ENCODE data around the gene GCFC2.
A peak's percentile ranks its signal among the peaks of the same experiment; 100 is the strongest.
"Not testable (repeated sequence)": the region's sequence is repeated elsewhere in the genome, so short reads cannot be mapped to it uniquely, and the experiment has no call there.

Gene GCFC2

DNA sequence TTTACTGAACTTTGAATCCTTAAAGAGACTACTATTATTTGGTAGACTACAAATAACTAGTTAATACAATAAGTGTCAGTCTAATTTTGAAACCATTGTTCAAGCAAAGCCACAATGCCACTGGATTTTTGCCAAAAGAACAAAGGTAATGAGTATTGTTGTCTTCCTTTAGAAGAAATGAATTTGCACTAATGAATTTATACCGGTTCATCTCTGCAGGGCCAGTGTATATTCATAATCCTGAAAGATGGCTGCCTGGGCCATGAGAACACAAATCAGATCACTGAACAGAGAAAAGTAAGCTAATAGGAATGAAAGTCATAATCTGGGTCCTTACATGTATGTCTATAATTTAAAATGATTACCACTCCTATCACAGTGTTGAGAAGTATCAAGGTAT, 31.2 kb downstream of the GCFC2 start:
- no peak for DNase-seq

DNA sequence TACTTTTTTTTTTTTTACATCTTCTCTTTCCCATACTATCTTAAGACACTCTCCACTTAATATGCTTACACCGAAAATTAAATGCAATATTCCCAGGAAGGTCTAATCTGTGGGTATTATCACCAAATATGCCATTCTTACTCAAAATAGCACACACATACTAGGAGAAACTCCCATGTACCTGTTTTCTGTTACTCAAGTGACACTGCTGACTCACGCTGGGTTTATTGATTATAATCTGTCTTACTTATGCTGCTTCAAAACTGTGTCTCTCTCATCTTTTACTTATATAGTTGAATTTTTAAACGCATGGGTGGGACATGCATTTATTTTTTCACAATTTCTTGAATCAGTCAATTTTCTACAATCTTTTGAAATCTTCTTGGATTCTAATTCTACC, 34.3 kb downstream of the GCFC2 start:
- DNase-seq: no peak

DNA sequence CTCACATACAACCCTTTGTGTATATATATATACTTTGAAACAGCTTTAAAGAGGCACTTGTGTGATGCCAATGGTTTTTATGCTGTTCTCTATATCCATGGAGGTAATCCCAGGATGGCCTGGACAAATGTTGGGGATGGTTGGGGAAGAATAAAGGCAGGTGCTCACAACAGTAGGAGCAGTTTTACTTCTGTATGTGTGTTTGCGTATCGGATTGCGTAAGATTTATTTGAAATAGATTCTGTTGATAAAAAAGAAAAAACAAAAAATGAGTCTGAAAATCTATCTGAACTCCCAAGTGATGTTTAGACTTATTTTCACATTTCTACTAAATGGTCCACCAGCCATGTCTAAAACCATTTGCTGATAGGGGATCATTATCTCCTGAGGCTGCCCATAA, 34.8 kb downstream of the GCFC2 start:
- no peak for DNase-seq

DNA sequence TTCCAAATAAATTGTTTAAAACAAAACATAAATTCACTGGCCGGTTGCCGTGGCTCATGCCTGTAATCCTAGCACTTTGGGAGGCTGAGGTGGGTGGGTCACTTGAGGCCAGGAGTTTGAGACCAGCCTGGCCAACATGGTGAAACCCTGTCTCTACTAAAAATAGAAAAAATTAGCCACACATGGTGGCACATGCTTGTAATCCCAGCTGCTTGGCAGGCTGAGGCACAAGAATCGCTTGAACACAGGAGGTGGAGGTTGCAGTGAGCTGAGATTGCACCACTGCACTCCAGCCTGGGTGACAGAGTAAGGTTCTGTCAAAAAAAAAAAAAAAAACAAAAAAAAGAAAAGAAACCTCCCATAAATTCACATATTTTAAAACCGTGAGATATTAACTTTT, 35.3 kb downstream of the GCFC2 start:
- DNase-seq: not testable (repeated sequence)

DNA sequence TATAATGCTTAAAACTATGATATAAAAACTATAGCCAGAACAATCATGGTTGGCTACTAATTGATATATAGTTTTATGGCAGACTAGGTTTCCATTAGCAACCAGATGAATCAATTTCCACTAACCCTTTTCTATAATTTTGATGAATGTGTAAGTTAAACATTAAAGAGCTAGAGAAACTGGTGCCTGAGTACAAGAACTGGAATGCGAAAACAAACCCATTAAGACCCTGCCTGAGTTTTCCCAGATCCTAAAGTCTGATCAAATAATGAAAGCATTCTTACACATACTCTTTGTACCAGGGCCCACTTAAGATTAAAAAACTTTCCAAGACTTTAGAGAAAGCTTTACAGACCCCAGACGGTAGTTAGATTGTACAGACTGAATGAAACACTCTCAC, 42.8 kb downstream of the GCFC2 start:
- no peak for DNase-seq

DNA sequence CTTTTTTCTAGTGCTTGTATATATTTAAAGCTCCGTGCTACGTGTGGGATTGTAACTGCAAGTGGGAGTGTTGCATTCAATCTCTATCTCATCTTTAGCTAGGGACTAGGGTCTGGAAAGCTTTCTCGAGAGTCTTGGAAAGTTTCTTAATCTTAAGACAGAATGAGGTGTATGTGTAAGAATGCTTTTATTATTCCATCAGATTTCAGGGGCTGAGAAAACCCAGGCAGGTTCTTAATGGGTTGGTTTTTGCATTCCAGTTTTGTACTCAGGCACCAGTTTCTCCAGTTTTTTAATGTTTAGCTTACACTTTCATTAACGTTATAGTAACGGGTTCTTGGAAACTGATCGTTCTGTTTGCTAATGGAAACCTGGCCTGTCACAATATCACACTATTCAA, 43.8 kb downstream of the GCFC2 start:
- no peak for DNase-seq

DNA sequence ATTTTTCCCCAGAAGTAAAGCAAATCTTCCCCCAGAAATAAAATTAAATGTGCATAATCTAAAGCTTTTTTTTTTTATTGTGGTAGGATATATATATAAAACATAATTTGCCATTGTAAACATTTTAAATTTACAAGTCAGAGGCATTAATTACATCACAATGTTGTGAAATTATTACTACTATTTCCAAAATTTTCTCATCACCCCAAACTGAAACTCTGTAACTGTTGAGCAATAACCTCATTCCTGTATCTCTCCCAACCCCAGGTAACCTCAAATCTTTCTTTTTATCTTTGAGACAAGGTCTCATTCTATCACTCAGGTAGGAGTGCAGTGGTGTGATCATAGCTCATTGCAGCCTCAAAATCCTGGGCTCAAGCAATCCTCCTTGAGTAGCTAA, 52.9 kb downstream of the GCFC2 start:
- DNase-seq: no peak

DNA sequence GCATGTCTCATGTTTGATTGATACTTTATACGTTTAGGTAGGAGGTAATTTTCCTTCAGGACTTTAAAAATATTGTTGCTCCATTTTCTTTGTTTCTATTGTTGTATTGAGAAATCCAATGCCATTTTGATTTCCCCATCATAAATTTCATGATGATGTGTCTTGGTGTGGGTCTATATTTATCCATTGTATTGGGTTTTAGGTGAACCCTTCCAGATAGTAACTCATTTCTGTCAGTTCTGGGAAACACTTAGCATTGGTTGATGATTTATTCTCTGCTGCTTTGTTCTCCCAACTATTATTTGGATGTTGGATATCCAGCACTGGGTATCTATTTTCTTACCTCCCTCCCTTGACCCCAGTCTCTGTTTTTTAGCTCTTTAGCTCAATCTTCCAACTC, 54.2 kb downstream of the GCFC2 start:
- no peak for DNase-seq

DNA sequence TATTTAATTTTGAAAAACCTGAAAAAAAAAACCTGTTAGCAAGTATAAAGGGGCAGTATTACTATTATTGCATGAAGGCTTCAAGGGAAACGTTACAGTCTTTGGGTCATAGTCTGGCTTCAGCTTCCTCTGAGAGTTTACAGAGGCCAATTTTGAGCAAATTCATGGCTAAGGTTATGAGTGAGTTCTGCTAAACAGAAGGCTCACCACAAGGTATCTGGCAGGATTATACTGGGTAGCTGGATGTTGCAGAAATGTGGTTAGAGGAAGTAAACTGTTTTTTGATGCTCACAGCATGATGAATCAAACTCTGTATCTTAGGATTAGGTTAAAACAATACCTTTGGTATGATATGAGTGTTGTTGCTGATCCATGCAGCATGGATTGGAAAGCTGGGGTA, 54.9 kb downstream of the GCFC2 start:
- no peak for DNase-seq

DNA sequence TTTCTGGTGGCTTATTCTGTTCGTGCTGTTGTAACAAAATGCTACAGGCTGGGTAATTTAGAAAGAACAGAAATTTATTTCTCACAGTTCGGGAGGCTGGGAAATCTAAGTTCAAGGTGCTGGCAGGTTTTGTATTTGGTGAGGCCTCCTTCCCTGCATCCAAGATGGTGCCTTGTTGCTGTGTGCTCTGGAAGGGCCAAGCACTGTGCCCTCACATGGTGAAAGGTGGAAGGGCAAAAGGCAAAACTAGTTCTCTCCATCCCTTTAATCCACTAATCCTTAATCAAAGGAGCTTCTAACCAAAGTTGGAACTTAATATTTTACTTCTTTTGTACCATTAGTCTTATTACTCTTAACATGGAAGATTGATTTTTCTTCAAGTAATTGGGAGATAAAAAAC, 56.7 kb downstream of the GCFC2 start:
- no peak for DNase-seq

DNA sequence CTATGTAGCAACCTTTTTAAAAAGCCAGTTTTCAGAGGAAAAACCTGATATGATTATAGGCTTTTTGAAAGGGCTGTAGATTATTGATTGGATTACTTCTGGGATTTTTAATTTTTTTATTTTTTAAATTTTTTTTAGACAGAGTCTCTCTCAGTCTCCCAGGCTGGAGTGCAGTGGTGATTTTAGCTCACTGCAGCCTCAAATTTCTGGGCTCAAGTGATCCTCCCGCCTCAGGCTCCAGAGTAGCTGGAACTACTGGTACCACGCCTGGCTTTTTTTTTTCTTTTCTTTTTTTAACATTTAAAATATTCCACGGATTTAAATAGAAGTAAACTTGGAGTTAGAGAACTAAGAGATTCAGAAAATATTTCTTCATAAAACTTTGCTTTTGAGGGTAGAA, 62.9 kb downstream of the GCFC2 start:
- no peak for DNase-seq

DNA sequence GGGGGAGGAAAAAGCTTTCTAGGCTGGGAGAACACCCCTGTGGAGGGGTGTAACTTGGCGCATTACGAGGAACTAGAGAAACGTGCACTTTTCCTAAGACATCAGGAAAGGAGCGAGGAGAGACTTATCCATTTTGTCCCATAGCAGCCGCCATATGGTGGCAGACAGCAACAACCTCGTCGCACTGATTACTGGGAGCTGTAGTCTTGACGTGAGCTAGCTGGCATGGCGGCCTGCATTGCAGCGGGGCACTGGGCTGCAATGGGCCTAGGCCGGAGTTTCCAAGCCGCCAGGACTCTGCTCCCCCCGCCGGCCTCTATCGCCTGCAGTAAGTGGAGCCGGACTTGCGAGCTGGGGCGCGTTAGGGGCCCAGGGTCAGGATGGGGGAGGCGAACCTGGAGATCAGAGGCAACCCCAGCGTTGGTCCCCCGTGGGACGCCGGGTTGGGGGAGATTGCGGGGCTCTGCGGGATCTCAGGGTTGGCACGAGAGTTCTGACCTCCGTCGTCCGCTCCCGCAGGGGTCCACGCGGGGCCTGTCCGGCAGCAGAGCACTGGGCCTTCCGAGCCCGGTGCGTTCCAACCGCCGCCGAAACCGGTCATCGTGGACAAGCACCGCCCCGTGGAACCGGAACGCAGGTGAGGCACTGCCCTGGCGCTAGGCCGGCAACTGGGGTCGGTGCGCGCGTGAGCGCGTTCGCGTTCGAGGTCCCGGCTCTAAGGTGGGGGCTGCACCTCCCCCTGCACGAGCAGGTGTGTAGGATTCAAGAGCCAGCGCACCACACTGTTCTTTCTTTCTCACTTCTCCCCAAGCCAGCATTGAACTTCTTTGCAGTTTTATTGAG, 63.9 kb downstream of the GCFC2 start, which contains the start of gene MRPL19:
MRPL19 (plus strand) TSS at position 201 of the 843 bp plus-strand sequence; CDS start at position 226, 25 bp downstream.
- peak; percentile 89 for DNase-seq

DNA sequence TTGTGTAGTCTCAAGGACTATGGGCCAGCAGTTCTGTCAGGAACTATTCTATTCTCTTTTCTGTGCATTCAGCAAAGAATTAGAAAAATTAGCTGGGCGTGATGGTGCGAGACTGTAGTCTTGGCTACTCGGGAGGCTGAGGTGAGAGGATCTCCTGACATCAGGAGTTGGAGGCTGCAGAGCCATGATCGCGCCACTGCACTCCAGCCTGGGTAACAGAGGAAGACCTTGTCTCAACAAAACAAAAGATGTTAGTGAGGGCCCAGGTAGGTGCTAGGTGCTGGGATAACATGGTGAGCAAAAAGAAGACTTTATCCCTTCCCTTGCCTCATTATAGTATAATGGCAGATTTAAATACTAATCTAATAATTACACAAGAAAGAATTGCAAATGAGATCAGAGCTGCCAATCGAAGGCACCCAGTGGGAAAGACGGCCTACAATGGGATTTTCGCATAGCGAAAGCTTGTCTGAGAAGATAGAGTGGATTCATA, 64.6 kb downstream of the GCFC2 start:
- DNase-seq: no peak

DNA sequence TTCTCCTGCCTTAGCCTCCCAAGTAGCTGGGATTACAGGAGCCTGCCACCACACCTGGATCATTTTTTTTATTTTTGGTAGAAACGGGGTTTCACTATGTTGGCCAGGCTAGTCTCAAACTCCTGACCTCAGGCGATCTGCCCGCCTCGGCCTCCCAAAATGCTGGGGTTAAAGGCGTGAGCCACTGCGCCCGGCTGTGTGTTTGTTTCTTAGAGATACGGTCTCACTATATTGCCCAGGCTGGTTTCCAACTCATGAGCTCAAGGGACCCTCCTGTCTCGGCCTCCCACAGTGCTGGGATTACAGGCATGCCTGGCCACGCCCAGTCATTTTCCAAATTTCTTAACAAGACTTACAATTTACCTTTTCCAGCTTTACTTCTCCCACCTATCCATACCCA, 65.1 kb downstream of the GCFC2 start:
- no peak for DNase-seq

DNA sequence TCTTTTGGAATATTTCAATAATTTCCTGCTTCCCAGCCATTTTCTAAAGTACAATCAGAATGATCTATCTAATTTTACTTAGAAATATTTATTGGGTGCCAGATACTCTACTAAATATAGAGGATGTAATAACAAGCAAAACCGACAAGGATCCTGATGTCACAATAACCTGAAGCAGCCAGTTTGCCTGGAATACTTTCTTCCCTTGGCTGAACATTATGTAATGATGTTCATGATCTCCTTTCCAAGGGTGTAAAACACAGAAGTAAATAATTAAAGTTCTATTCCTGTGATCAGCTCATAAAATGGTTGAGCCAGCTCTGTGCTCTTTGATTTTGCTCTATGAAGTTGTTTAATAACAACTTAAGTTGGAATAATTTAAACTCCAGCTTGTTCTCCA, 66.7 kb downstream of the GCFC2 start:
- no peak for DNase-seq

DNA sequence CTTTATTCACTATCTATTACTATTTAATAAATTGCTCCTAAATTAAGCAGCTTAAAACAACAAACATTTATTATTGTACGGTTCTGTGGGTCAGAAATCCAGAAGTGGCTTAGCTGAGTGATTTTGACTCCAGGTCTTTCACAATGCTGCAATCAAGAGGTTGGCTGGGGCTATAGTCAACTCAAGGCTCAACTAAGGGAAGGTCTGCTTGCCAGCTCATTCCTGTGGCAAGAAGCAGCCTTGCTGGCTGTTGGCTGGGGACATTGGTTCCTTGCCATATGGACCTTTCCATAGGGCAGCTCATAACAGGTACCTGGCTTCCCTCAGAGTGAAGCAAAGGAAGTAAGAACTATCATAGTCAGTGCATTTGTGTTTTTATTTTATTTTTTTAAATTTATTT, 69.1 kb downstream of the GCFC2 start:
- DNase-seq: no peak

DNA sequence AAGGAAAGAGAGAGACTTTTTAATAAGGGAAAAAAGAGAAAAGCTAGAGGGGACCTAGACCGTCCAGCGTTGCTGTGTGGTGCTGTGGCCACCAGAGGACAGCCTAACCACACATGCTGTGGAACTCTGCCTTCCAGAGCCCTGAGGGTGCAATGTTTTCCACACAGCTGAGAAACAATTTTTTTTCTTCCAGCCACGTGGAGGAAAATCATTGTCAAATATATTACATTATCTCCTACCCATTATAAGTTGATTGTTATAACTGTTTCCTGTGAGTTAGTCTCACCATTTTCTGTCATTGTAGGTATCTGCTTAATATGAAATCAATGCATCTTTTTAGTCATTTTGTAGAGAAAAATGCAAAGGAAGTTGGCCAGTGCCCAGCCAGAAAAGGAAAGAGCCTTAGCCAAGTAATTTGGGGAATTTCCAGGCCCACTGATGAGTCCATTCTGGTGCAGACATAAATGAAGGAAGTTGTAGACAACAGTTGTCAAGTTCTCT, 70.0 kb downstream of the GCFC2 start:
- peak; percentile 70 for DNase-seq

DNA sequence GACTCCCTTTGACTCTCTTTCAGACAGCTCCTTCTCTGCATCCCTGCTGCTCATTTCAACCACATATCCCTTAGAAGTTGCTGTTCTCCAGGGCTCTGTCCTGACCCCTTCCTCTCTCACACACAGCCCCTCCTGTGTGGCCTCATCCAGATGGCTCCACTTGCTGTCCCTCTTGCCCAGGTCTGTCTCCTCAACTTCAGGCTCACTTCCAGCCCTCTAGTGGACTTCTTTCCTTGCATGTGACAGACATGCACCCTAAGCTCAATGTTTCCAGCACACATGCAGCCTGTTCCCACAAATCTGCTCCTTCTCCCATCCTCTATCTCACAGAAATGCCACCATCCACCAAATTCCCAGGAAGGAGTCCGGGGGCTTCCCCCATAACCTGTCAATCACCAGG, 73.1 kb downstream of the GCFC2 start:
- DNase-seq: no peak

DNA sequence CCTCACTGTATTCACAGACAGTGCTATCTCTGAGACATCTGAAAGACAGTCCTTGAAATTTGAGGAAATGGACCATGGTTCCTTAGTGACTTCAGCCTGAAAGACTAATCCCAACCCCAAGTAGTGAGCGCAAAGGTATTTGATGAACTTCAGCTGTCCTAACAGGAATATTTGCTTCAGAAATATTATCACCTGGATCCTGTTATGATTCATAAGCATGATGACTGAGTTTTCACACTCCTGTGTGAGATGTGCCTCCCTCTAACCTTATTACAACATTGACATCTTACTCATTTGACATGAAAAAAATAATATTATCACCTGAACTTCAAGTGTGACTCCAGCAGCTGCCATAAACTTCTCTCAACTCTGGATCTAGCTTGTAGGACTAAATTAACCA, 75.8 kb downstream of the GCFC2 start:
- no peak for DNase-seq

DNA sequence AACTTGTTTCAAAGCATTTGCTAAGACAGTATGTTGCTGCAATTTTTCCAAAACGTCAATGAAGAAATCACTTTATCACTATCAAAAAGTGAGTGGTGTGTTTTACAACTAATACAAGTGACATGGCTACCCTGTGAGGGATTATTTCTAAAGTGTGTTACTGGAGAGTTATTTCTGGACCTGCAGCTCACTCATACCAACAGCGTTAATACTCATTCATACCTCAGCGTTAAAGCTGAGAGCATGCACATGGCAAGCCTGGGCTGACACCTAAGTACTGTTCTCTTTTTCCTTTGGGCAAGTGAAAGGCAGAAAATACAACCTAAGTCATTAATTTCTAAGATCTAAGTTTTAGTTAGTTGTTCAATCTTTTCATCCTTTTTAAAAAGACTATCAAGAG, 77.1 kb downstream of the GCFC2 start:
- DNase-seq: no peak

DNA sequence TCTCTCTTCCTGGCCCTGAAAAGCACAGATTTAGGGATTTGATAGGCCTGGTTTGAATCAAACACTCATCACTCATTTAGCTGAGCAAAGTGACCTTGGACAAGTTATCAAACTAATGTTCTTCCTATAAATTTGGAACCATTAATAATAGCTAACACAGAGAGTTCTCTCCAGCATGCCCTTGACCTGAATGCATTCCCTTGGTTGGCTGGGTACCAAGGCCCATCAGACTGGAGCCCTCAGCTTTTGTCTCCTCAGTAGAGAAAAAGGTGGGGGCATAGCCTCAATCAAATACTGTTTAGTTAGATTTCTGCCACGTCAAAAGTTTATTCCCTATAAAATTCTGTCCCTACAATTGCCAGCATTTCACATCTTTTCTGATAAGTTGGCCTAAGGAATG, 77.9 kb downstream of the GCFC2 start:
- no peak for DNase-seq

DNA sequence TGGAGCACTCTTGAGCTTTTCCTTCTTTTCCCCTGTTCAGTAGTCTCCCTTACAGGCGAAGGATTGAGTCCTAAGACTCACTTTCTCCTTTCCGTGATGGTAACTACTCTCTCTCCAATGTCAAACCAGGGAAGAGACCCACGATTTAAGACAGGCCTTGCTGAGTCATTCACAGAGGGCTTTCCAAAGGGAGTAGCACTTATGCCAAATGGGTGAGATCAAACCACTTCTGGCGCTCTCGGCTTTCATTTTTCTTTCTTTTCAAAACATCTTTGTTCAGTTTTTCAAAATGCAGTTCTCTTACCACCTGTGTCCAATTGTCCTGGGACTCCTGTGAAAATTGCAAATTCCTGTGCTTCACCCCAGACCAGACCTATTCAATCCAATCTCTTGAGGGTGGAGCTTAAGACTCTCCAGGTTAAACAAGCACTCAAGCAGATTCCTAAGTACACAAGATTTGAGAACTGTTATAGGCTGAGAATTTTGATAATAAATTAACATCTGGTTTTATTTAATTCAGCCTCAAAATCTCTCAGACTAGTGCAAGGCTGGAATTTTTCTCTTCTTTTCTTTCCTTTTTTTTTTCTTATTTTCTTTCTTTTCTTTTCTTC, 78.5 kb downstream of the GCFC2 start:
- no peak for DNase-seq

DNA sequence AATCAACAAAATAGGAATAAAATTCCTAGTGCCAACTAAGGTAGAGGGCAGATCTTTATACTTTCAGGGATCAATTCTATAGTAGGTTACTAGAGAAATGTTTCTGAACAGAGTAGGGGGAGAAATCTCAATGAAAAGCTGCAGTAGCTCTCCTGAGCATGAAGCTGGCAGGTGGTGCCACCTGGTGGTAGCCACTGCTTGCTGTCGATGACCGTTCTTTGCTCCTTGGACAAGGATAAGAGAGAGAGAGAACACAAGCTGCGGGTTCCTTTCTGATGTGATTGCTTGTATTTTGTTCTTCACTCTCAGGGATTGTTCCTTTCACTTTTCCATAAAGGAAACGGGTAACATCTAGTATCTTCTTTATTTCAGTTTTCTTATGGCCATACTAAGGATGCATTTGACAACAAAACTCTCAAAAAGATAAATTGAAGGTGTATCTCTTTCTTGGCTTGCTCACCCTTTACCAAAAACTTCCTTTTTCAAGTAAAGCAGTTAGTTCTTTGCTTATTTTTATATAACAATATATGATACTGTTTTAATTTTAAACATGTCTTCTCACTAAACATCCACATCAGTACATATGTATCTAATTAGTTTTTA, 82.7 kb downstream of the GCFC2 start:
- DNase-seq: peak; percentile 82

DNA sequence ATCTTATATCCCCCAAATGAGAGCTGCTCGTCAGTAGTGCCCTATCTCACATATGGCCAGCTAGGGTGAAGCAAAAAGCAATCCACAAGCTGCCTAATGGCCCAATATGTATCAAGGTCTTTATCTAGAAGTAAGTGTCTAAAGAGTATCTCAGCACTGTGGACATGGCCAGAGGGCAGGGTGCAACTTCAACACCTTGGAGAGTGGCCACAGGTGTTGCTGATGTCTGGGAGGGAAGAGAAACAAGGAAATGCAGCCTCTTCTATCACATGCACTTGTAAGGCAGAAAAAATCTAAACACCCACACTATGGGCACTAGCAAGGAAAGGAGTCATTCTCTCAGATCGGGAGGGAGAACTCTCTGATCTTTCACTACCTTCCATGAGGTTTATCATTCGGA, 87.8 kb downstream of the GCFC2 start:
- DNase-seq: no peak

Measured in right forelimb (tissue), 1 donor.